Tongue (tissue), 2 donors: ENCODE results near the gene GRIK2. TPM values are rescaled to one million over a fixed set of nuclear protein-coding genes. Genes with fewer than 3 reads are reported as not detected.
"Not testable (repeated sequence)": the region's sequence is repeated elsewhere in the genome, so short reads cannot be mapped to it uniquely, and the experiment has no call there.

Experiments
- DNase-seq: peaks from one replicate; pipeline ENCODE4 v3.0.0-alpha.2; 2015
- total RNA-seq: library from RNA; depleted of rRNA; stranded (reverse); fragments of >200 nt; gene quantifications from one replicate; pipeline ENCODE4 v1.2.3, GENCODE V29; 2014

GRIK2 gene
- 3.1 TPM for total RNA-seq

GRCh38 chr6:101393251-101393828 lies at the start of gene GRIK2:
GRIK2 (plus strand) TSS chr6:101393708.
- DNase-seq, result peak; percentile 58

GRCh38 chr6:101344885-101345284 lies 48.6 kb upstream of the GRIK2 start:
- no peak for DNase-seq

- DNase-seq, result no peak
These were observed 44.7 kb upstream of the GRIK2 start for GRCh38 chr6:101348816-101349215.

GRCh38 chr6:101350631-101351030 lies 42.9 kb upstream of the GRIK2 start:
- not testable (repeated sequence) for DNase-seq

- no peak for DNase-seq
These were observed 42.3 kb upstream of the GRIK2 start for GRCh38 chr6:101351173-101351572.

- DNase-seq, result no peak
These were observed 41.2 kb upstream of the GRIK2 start for GRCh38 chr6:101352316-101352715.

GRCh38 chr6:101365181-101365580 lies 28.3 kb upstream of the GRIK2 start:
- DNase-seq, result no peak

GRCh38 chr6:101379926-101380325 lies 13.6 kb upstream of the GRIK2 start:
- DNase-seq, result no peak

GRCh38 chr6:101380897-101381630 lies 12.4 kb upstream of the GRIK2 start:
- DNase-seq, result no peak

- DNase-seq, result not testable (repeated sequence)
These were observed 9.8 kb upstream of the GRIK2 start for GRCh38 chr6:101383747-101384146.

GRCh38 chr6:101386982-101387381 lies 6.5 kb upstream of the GRIK2 start:
- DNase-seq, result no peak

GRCh38 chr6:101391772-101392585 lies 1.5 kb upstream of the GRIK2 start:
- DNase-seq, result no peak

GRCh38 chr6:101392586-101393230 lies 800 bp upstream of the GRIK2 start:
- DNase-seq, result no peak

GRCh38 chr6:101393829-101394251 lies 332 bp downstream of the GRIK2 start:
- DNase-seq, result peak; percentile 27

- DNase-seq, result no peak
These were observed 1.4 kb downstream of the GRIK2 start for GRCh38 chr6:101394936-101395335.

- no peak for DNase-seq
These were observed 1.8 kb downstream of the GRIK2 start for GRCh38 chr6:101395345-101395744.

GRCh38 chr6:101396548-101397173 lies 3.2 kb downstream of the GRIK2 start:
- DNase-seq, result peak; percentile 93

GRCh38 chr6:101397199-101397598 lies 3.7 kb downstream of the GRIK2 start:
- DNase-seq, result no peak

GRCh38 chr6:101398716-101399615 lies 5.5 kb downstream of the GRIK2 start:
- DNase-seq, result no peak

- no peak for DNase-seq
These were observed 6.2 kb downstream of the GRIK2 start for GRCh38 chr6:101399616-101400162.
